Measurements from ENCODE around the gene KIAA1217. TPM values are rescaled to one million over a fixed set of nuclear protein-coding genes. Genes with fewer than 3 reads are reported as not detected.

KIAA1217 gene
- total and polyA plus RNA-seq, 2 experiments from 2014 or later = 13.3 to 23.1 TPM

DNA sequence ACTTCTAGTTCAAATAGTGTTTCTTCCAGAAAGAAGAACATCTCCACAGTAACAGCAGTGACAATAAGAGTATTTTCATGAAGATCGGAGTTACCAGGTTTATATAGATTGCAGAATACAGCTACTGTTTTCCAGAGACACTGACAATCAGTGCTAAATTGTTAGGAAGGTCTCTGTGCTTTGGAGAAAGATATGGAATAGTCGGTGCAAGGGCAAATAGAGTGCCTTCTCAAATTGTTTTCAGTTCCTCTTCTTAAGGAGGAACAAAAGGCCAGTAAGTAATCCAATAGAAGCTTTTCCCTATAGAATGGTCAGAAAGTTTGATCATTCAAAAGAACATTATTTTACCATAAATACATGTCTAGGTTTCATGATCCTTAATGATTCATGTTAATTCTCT, 2.6 kb upstream of the KIAA1217 start:
- no peak overlapping the region for H3K27ac ChIP-seq
- H3K9me3 ChIP-seq (ENCODE audit: low read depth) = no peaks in the 10 kb centered on the region
- no peak for TF ChIP-seq CTCF (IDR thresholded peaks at IDR 0.05; ENCODE audit: low read depth, low read length)
- DNase-seq (ENCODE audit: low read depth in 1 of 2, low spot score in 1 of 2) = no peak
- no peak overlapping the region for H3K4me3 ChIP-seq
- H3K27me3 ChIP-seq = no peaks in the 10 kb centered on the region
- H3K36me3 ChIP-seq = no peaks in the 10 kb centered on the region
- H3K4me1 ChIP-seq (ENCODE audit: low read depth) = peaks cover 30% of the 10 kb centered on the region

GRCh38 chr10:24206926-24207325, 2.0 kb upstream of the KIAA1217 start:
- DNase-seq (ENCODE audit: low read depth in 1 of 2, low spot score in 1 of 2) = no peak
- H3K27ac ChIP-seq = no peak overlapping the region

DNA sequence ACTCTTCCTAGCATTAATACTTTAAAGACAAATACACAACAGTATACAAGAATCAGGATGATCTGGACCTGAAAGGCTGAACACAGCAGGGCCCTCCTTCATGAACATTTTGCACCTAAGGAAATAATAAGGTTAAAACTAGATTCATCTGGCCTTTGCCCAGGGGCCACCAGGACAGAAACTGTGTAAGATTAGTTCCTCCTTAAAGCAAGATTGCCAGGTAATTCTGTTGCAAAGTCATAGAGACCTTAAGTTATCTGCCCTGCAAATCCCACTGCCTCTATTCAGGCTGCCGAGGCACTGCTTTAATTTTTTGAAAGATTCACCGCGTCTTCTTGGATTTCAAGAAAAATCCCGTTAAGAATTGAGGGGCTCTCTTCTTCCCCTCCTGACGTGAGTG, 1.6 kb upstream of the KIAA1217 start:
- peak overlapping the region; percentile 97 for H3K27ac ChIP-seq

More at GRCh38 chr10:24206926-24207325, 2.0 kb upstream of the KIAA1217 start:
- peaks cover 30% of the 10 kb centered on the region for H3K4me1 ChIP-seq (ENCODE audit: low read depth)
- H3K27me3 ChIP-seq = no peaks in the 10 kb centered on the region
- TF ChIP-seq CTCF (IDR thresholded peaks at IDR 0.05; ENCODE audit: low read depth, low read length) = no peak
- H3K9me3 ChIP-seq (ENCODE audit: low read depth) = no peaks in the 10 kb centered on the region
- H3K36me3 ChIP-seq = no peaks in the 10 kb centered on the region
- H3K4me3 ChIP-seq = no peak overlapping the region

GRCh38 chr10:24207781-24208611, 942 bp upstream of the KIAA1217 start:
- no peak for TF ChIP-seq CTCF (IDR thresholded peaks at IDR 0.05; ENCODE audit: low read depth, low read length)
- no peaks in the 10 kb centered on the region for H3K36me3 ChIP-seq
- no peaks in the 10 kb centered on the region for H3K27me3 ChIP-seq
- H3K27ac ChIP-seq = peak overlapping the region; percentile 97
- H3K4me3 ChIP-seq = peak overlapping the region; percentile 36
- H3K9me3 ChIP-seq (ENCODE audit: low read depth) = no peaks in the 10 kb centered on the region
- H3K4me1 ChIP-seq (ENCODE audit: low read depth) = peaks cover 36% of the 10 kb centered on the region
- peak; percentile 19 to 65 for DNase-seq (ENCODE audit: low read depth in 1 of 2, low spot score in 1 of 2)

More for the DNA sequence above, 1.6 kb upstream of the KIAA1217 start:
- H3K9me3 ChIP-seq (ENCODE audit: low read depth) = no peaks in the 10 kb centered on the region
- no peak for DNase-seq (ENCODE audit: low read depth in 1 of 2, low spot score in 1 of 2)
- no peaks in the 10 kb centered on the region for H3K27me3 ChIP-seq
- no peak overlapping the region for H3K4me3 ChIP-seq
- peaks cover 31% of the 10 kb centered on the region for H3K4me1 ChIP-seq (ENCODE audit: low read depth)
- no peaks in the 10 kb centered on the region for H3K36me3 ChIP-seq
- TF ChIP-seq CTCF (IDR thresholded peaks at IDR 0.05; ENCODE audit: low read depth, low read length) = no peak

DNA sequence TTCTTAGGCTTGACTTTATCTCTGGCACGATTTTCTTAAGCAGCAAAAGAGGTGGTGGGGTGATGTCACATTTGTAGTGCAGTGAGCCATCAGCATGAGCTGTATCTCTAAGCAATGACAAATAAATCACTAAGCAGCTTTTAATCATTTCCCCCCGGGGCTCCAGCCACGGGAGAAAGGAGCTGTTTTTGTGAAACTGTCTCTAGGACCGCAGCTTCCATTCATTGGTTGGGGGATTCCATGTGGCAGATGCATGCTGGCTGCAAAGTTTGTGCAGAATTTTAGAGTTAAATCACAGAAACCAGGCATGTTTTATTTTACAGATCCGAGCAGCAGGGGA, 464 bp downstream of the KIAA1217 start:
- peak overlapping the region; percentile 36 for H3K4me3 ChIP-seq
- DNase-seq (ENCODE audit: low read depth in 1 of 2, low spot score in 1 of 2) = peak; percentile 15 to 36
- no peak for TF ChIP-seq CTCF (IDR thresholded peaks at IDR 0.05; ENCODE audit: low read depth, low read length)
- H3K27ac ChIP-seq = peak overlapping the region; percentile 97
- H3K36me3 ChIP-seq = no peaks in the 10 kb centered on the region
- H3K9me3 ChIP-seq (ENCODE audit: low read depth) = no peaks in the 10 kb centered on the region
- peaks cover 44% of the 10 kb centered on the region for H3K4me1 ChIP-seq (ENCODE audit: low read depth)
- H3K27me3 ChIP-seq = no peaks in the 10 kb centered on the region

Measured in cardiac muscle cell (in vitro differentiated cells and primary cell).